DND-41 (cell line): ENCODE results near the gene OTOF.

Experiments
- ATAC-seq: fragments of 200-7000 bp; cut with Tn5 transposase; 3 replicates; pipeline ENCODE4 v1.9.1; 2021; ENCODE audit warnings: low read depth; ENCODE audit not compliant: insufficient read depth
- DNase-seq: peaks from one replicate; pipeline ENCODE4 v3.0.0-alpha.2; 2020
- H2AFZ ChIP-seq: 2 replicates; pipeline ENCODE4 v1.6.0; 2012; ENCODE audit warnings: low read depth, low read length
- H3K27ac ChIP-seq: 2 replicates; pipeline ENCODE4 v1.5.1; 2012; ENCODE audit warnings: low read length, inconsistent platforms
- H3K27me3 ChIP-seq: fragments of 200-600 bp; sonication (generic); 2 replicates; pipeline ENCODE4 v1.6.0; 2012; ENCODE audit warnings: low read length, mild to moderate bottlenecking, inconsistent platforms; ENCODE audit not compliant: insufficient read depth, poor library complexity
- H3K36me3 ChIP-seq: 2 replicates; pipeline ENCODE4 v1.5.1; 2012; ENCODE audit warnings: low read length, inconsistent platforms; ENCODE audit not compliant: insufficient read depth
- H3K4me1 ChIP-seq: 2 replicates; pipeline ENCODE4 v1.5.1; 2012; ENCODE audit warnings: mild to moderate bottlenecking, low read length; ENCODE audit not compliant: insufficient read depth
- H3K4me2 ChIP-seq: 2 replicates; pipeline ENCODE4 v1.6.0; 2012; ENCODE audit warnings: mild to moderate bottlenecking, moderate library complexity, low read length, inconsistent platforms; ENCODE audit not compliant: insufficient read depth
- H3K4me3 ChIP-seq, 2 experiments: fragments of 200-600 bp in 1 of 2; shearing (Covaris generic) in 1 of 2; 2 replicates each; pipeline ENCODE4 v1.5.1; 2012 to 2016; ENCODE audit warnings: inconsistent platforms in 2 of 2, low read length in 2 of 2, mild to moderate bottlenecking in 2 of 2, low read depth in 1 of 2, moderate library complexity in 1 of 2
- H3K79me2 ChIP-seq: 2 replicates; pipeline ENCODE4 v1.6.0; 2012; ENCODE audit warnings: low read length, inconsistent platforms; ENCODE audit not compliant: insufficient read depth
- H3K9ac ChIP-seq: 2 replicates; pipeline ENCODE4 v1.6.0; 2012; ENCODE audit warnings: low read depth, mild to moderate bottlenecking, inconsistent platforms, low read length, moderate library complexity
- H3K9me3 ChIP-seq: 2 replicates; pipeline ENCODE4 v1.5.1; 2012; ENCODE audit warnings: low read length, moderate library complexity, mild to moderate bottlenecking, inconsistent platforms; ENCODE audit not compliant: insufficient read depth, severe bottlenecking
- H4K20me1 ChIP-seq: 2 replicates; pipeline ENCODE4 v1.6.0; 2012; ENCODE audit warnings: low read length; ENCODE audit not compliant: insufficient read depth
- EZH2 ChIP-seq: IDR thresholded peaks from 3 replicates; pipeline ENCODE4 v1.6.1; 2012; ENCODE audit warnings: borderline replicate concordance, low read depth, mild to moderate bottlenecking, moderate library complexity, low read length, inconsistent platforms; ENCODE audit not compliant: severe bottlenecking
- TF ChIP-seq, protein P1 (sequence below): IDR thresholded peaks from 2 replicates; pipeline ENCODE4 v1.5.1; 2012; ENCODE audit warnings: borderline replicate concordance, low read length, moderate library complexity, mild to moderate bottlenecking; ENCODE audit not compliant: poor library complexity, severe bottlenecking; ENCODE audit errors: extremely low read depth

Gene OTOF

DNA sequence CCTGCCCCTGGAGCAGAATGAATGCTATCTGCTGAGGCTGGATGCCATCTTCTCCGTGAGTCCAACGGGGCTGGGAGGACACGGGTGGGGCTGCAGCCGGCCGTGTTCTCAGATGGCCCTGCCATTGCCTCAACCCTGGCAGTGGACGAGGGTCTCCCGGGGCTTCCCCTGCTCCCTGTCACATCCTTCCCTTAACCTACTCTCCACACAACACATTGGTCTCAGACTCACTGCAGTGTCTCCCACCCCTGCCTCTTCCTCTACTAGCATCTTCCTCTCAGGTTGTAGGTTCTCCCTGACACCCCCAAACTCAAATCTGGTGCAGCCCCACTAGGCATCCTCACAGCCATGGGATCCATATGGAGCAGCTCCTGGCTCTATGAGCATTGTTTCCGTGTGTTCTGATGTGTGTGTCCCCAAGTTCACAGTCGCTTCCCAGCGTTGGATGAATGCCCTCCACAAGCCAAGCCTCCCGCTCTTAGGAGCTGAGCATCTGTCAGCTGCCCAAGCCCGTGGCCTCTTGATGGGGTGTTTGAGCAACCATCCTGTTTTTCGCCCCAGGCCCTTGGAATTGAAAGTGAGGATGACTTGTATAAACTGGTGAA, 27.8 kb downstream of the OTOF start:
- no peak overlapping the region for H2AFZ ChIP-seq
- no peaks in the 10 kb centered on the region for H3K36me3 ChIP-seq
- no peak overlapping the region for H3K4me2 ChIP-seq
- no peak overlapping the region for H3K27ac ChIP-seq
- ATAC-seq = no peak
- no peak overlapping the region for H3K4me3 ChIP-seq
- no peaks in the 10 kb centered on the region for H3K4me1 ChIP-seq
- no peak overlapping the region for H3K9ac ChIP-seq
- H3K79me2 ChIP-seq = no peaks in the 10 kb centered on the region
- no peaks in the 10 kb centered on the region for H3K9me3 ChIP-seq
- H3K27me3 ChIP-seq = peaks cover 4% of the 10 kb centered on the region
- H4K20me1 ChIP-seq = no peaks in the 10 kb centered on the region
- no peak for DNase-seq
- TF ChIP-seq EZH2 = no peak
- TF ChIP-seq, protein P1, sequence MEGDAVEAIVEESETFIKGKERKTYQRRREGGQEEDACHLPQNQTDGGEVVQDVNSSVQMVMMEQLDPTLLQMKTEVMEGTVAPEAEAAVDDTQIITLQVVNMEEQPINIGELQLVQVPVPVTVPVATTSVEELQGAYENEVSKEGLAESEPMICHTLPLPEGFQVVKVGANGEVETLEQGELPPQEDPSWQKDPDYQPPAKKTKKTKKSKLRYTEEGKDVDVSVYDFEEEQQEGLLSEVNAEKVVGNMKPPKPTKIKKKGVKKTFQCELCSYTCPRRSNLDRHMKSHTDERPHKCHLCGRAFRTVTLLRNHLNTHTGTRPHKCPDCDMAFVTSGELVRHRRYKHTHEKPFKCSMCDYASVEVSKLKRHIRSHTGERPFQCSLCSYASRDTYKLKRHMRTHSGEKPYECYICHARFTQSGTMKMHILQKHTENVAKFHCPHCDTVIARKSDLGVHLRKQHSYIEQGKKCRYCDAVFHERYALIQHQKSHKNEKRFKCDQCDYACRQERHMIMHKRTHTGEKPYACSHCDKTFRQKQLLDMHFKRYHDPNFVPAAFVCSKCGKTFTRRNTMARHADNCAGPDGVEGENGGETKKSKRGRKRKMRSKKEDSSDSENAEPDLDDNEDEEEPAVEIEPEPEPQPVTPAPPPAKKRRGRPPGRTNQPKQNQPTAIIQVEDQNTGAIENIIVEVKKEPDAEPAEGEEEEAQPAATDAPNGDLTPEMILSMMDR = no peak

DNA sequence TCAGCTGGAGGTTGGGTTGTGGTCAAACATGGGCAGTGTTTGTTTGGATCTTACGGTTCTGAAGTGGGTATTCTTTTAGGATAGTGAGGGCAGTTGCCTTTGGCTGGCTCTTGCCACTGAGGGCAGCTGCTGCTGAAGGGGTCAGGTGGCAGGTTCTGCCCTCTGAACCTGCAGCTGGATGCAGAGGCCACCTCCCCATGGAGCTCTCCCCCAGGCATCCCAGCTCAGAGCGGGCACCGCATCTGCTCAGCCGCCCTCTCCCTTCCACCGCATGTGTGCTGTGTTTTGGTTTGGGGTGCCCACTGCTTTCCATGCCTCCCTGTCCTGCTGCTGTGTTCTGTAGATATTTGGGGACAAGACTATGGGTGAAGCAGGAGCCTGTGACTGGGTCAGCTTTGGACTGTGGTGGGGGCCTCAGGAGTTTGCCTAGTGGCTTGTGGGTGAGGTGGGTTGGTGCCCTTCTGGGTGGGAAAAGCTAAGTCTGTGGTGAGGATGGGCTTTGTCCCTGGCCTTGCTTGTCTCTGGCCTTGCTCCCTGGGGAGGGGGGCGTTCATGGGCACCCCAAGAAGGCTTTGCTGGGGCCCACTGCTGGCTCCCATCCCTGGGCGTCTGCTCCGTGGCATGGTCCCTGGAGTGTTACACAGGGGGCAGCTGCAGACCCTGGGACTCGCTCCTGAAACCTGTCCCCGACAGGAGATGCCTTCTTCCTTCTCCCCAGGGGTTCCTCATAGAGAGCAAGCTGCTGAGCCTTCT, 28.5 kb downstream of the OTOF start:
- no peaks in the 10 kb centered on the region for H3K36me3 ChIP-seq
- H3K79me2 ChIP-seq = no peaks in the 10 kb centered on the region
- H2AFZ ChIP-seq = no peak overlapping the region
- no peak overlapping the region for H3K4me2 ChIP-seq
- TF ChIP-seq, protein P1 = no peak
- no peaks in the 10 kb centered on the region for H3K9me3 ChIP-seq
- no peak overlapping the region for H3K9ac ChIP-seq
- no peaks in the 10 kb centered on the region for H3K4me1 ChIP-seq
- peaks cover 4% of the 10 kb centered on the region for H3K27me3 ChIP-seq
- no peak for ATAC-seq
- H3K4me3 ChIP-seq = no peak overlapping the region
- H3K27ac ChIP-seq = no peak overlapping the region
- DNase-seq = no peak
- no peaks in the 10 kb centered on the region for H4K20me1 ChIP-seq

DNA sequence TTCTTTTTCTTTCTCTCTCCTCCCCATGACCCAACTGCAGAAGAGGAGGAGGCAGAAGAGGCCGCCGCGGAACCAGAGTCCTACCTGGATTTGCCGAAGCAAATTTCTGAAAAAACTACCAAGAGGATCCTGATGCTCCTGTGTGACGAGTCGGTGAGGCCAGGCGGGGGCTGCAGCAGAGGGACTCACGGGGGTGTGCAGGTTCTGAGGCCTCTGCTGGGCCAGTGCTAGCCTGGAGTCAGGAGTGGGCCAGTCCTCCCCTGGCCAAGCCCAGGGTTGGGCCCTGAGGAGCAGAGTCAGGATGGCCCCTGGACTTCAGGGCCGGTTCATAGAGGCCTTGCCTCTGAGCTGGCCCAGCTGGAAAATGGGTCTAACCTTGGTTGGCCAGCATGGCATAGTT, 29.3 kb downstream of the OTOF start:
- no peaks in the 10 kb centered on the region for H3K4me1 ChIP-seq
- DNase-seq (no peak), ATAC-seq (no peak)
- H3K9ac ChIP-seq = no peak overlapping the region
- H2AFZ ChIP-seq = no peak overlapping the region
- H3K4me2 ChIP-seq = no peak overlapping the region
- no peak overlapping the region for H3K4me3 ChIP-seq
- peaks cover 4% of the 10 kb centered on the region for H3K27me3 ChIP-seq
- H3K79me2 ChIP-seq = no peaks in the 10 kb centered on the region
- no peaks in the 10 kb centered on the region for H4K20me1 ChIP-seq
- H3K36me3 ChIP-seq = no peaks in the 10 kb centered on the region
- no peak for TF ChIP-seq EZH2
- TF ChIP-seq, protein P1 = no peak
- H3K9me3 ChIP-seq = no peaks in the 10 kb centered on the region
- H3K27ac ChIP-seq = no peak overlapping the region
